GM12874 (cell line): ENCODE measurements around the gene CHMP2B.

Experiments
- TF ChIP-seq, protein P1 (sequence below): IDR thresholded peaks from 2 replicates; pipeline ENCODE4 v1.5.1; 2011; ENCODE audit warnings: low read depth, mild to moderate bottlenecking, control low read depth, low read length, moderate library complexity; ENCODE audit not compliant: insufficient read depth

CHMP2B gene

DNA sequence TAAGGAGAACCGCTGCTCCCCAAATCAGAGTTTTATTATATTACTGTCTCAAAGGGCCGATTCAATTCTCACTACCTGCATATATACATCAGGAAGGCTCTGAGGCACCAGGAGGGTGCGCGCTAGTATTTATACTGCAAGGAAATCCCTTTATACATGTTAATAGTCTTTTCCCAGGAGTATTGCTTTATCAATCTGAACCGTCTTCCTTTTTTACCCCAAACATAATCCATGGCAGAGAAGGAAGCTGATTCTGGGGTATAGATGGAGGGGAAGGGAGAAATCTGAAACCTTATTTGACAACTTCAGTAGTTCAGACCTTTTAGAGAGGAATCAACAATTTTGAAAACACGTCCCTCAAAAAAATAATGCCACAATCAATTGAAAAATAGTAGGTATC, 49.4 kb downstream of the CHMP2B start, which contains the start of gene POU1F1:
POU1F1 (minus strand) TSS at position 101 of the 400 bp plus-strand sequence. CDS start 122 bp downstream, outside the sequence.
- TF ChIP-seq, protein P1, sequence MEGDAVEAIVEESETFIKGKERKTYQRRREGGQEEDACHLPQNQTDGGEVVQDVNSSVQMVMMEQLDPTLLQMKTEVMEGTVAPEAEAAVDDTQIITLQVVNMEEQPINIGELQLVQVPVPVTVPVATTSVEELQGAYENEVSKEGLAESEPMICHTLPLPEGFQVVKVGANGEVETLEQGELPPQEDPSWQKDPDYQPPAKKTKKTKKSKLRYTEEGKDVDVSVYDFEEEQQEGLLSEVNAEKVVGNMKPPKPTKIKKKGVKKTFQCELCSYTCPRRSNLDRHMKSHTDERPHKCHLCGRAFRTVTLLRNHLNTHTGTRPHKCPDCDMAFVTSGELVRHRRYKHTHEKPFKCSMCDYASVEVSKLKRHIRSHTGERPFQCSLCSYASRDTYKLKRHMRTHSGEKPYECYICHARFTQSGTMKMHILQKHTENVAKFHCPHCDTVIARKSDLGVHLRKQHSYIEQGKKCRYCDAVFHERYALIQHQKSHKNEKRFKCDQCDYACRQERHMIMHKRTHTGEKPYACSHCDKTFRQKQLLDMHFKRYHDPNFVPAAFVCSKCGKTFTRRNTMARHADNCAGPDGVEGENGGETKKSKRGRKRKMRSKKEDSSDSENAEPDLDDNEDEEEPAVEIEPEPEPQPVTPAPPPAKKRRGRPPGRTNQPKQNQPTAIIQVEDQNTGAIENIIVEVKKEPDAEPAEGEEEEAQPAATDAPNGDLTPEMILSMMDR: no peak

DNA sequence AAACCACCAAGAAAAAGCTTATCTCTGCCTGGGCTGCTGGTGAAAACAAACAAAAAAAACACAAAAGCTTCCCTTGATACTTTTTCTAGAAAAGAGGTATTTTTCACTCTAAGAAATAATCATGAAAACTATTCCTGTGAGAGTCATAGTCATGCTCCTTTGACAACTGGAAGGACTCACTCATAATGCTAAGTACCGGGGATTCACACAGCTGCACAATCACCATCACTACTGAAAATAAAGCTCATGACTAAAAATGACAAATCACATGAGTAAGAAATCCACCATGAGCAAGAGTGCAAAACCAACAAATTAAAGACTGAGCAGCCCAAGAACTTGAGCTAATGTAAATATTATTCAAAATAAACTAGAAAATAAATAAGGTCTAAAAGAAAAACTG, 59.9 kb downstream of the CHMP2B start:
- TF ChIP-seq, protein P1: no peak

DNA sequence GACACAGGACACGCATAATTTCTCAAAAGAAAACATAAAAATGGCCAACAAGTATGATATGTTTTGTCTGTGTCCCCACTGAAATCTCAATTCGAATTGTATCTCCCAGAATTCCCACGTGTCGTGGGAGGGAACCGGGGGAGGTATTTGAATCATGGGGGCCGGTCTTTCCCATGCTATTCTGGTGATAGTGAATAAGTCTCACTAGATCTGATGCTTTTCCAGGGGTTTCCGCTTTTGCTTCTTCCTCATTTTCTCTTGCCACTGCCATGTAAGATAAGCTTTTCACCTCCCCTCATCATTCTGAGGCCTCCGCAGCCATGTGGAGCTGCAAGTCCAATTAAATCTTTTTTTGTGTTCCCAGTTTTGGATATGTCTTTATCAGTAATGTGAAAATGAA, 61.3 kb downstream of the CHMP2B start:
- TF ChIP-seq, protein P1: no peak

DNA sequence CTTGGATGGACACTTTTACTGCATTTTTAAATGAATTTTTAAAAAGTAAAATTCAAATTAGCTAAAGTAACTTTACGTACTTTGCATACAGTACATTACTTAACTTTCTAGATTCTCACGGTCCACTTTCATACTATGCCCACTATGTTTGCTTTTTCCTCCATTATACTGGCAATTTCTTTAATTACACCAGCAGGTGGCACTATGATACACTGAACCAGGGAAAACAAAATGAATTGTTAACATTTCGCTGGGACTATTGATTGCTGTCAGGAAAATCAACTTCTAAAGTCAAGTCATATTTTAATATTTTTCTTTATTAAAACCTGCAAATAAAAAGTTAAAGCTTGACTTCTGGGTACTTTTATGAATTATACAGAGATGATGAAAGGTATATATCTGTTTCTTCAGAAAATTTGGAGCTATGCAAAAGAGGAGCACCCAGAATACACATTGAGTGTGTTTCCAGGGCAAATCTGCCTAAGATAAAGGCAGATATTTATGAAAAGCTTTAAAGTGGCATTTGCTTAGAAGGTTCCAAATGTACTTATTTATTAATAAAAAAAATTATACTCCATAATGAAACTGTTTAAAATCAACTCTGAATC, 71.1 kb downstream of the CHMP2B start:
- TF ChIP-seq, protein P1: peak; percentile 18; the same call in 1 of the 2 replicates
